HepG2 (cell line): ENCODE results near the gene CENPE. TPM values are rescaled to one million over a fixed set of nuclear protein-coding genes. Genes with fewer than 3 reads are reported as not detected.
A peak's percentile ranks its signal among the peaks of the same experiment; 100 is the strongest.

ENCODE experiments used
- ATAC-seq: fragments of 200-7000 bp; cut with Tn5 transposase; 3 replicates; pipeline ENCODE4 v1.9.1; 2020; ENCODE audit warnings: mild to moderate bottlenecking, moderate library complexity
- BruUV-seq: library from RNA; stranded (reverse); fragments of 400-500 nt; replicated peaks from 2 replicates; lab custom pipeline; 2021; lab: Mats Ljungman, UMichigan
- CTCF ChIA-PET: fragments of 300-600 bp; formaldehyde crosslinking; extraction: SDS; loops from one replicate; lab custom pipeline; 2021; ENCODE audit warnings: low total read pairs, inconsistent platforms, low intra/inter-chr PET ratio; lab: Yijun Ruan, JAX
- POLR2A ChIA-PET: fragments of 350-600 bp; sonication (Branson Sonifier 250); formaldehyde crosslinking; loops from one replicate; lab custom pipeline; 2020; ENCODE audit warnings: antibody characterized with exemption, inconsistent platforms; lab: Yijun Ruan, JAX
- DNase-seq: peaks from one replicate; pipeline ENCODE4 v3.0.0-alpha.2; 2015; ENCODE audit warnings: low spot score
- FAIRE-seq: peaks from 3 replicates; lab custom pipeline; 2011; peaks lifted over from hg19 to GRCh38; lab: Jason Lieb, UNC
- H2AFZ ChIP-seq: one replicate; pipeline ENCODE4 v1.6.1; 2011; ENCODE audit warnings: low read length, inconsistent platforms
- H3K27ac ChIP-seq: fragments of 300-600 bp; 3 replicates; pipeline ENCODE4 v1.8.0; 2011; ENCODE audit warnings: mixed run types, mild to moderate bottlenecking, mixed read lengths, low read length, inconsistent platforms; ENCODE audit not compliant: insufficient read depth; ENCODE audit errors: extremely low read length
- H3K27me3 ChIP-seq, 2 experiments: fragments of 200-600 bp in 1 of 2; 2 replicates in 1 of 2; 3 replicates in 1 of 2; pipeline versions ENCODE4 v1.6.0 to v1.8.0; 2011; ENCODE audit warnings: low read length in 2 of 2, mild to moderate bottlenecking in 2 of 2, moderate library complexity in 2 of 2, inconsistent platforms in 1 of 2; ENCODE audit not compliant: insufficient read depth in 2 of 2, control insufficient read depth in 1 of 2
- H3K36me3 ChIP-seq, 2 experiments: fragments of 200-600 bp in 1 of 2; replicated peaks in 1 of 2; 2 replicates in 1 of 2; 3 replicates in 1 of 2; pipeline versions ENCODE4 v1.5.1 to v1.8.0; 2011; ENCODE audit warnings: low read length in 2 of 2, inconsistent platforms in 1 of 2; ENCODE audit not compliant: insufficient read depth in 2 of 2, control insufficient read depth in 1 of 2
- H3K4me1 ChIP-seq: 2 replicates; pipeline ENCODE4 v1.5.1; 2012; ENCODE audit warnings: low read length, inconsistent platforms; ENCODE audit not compliant: insufficient read depth
- H3K4me2 ChIP-seq: 2 replicates; pipeline ENCODE4 v1.6.0; 2011; ENCODE audit warnings: low read depth, low read length, inconsistent platforms
- H3K4me3 ChIP-seq, 3 experiments: fragments of 200-600 bp in 1 of 3; sonication (generic), shearing (Covaris generic) in 1 of 3; replicated peaks in 1 of 3; 2 replicates each; pipeline ENCODE4 v1.5.1; 2011 to 2016; ENCODE audit warnings: low read length in 3 of 3, inconsistent platforms in 2 of 3, low read depth in 2 of 3, mild to moderate bottlenecking in 2 of 3, control low read depth in 1 of 3, mixed read lengths in 1 of 3; ENCODE audit not compliant: insufficient read depth in 1 of 3
- H3K79me2 ChIP-seq: one replicate; pipeline ENCODE4 v1.6.1; 2011; ENCODE audit warnings: low read length, inconsistent platforms; ENCODE audit not compliant: insufficient read depth
- H3K9ac ChIP-seq: 2 replicates; pipeline ENCODE4 v1.6.0; 2011; ENCODE audit warnings: mild to moderate bottlenecking, low read depth, low read length, inconsistent platforms; ENCODE audit not compliant: insufficient read depth
- H3K9me3 ChIP-seq: 2 replicates; pipeline ENCODE4 v1.5.1; 2012; ENCODE audit warnings: mild to moderate bottlenecking, low read length
- H4K20me1 ChIP-seq: 2 replicates; pipeline ENCODE4 v1.6.0; 2011; ENCODE audit warnings: inconsistent platforms, mild to moderate bottlenecking, low read length, moderate library complexity; ENCODE audit not compliant: insufficient read depth
- GABPB1 ChIP-seq: IDR thresholded peaks from 2 replicates; pipeline ENCODE4 v1.6.1; 2016; ENCODE audit warnings: mild to moderate bottlenecking, missing genetic modification reagents, moderate library complexity, missing compliant biosample characterization
- HNRNPLL ChIP-seq: fragments of 200-400 bp; formaldehyde crosslinking; IDR thresholded peaks from 2 replicates; pipeline ENCODE4 v1.6.1; 2017; ENCODE audit warnings: mild to moderate bottlenecking, low read depth, low read length; ENCODE audit not compliant: poor library complexity, severe bottlenecking
- MAF1 ChIP-seq: sonication (generic); formaldehyde crosslinking; IDR thresholded peaks from 2 replicates; pipeline ENCODE4 v1.5.0; 2020; ENCODE audit warnings: missing genetic modification reagents, borderline replicate concordance
- PHF21A ChIP-seq: sonication (generic); formaldehyde crosslinking; IDR thresholded peaks from 2 replicates; pipeline ENCODE4 v1.5.0; 2020; ENCODE audit warnings: mild to moderate bottlenecking, missing genetic modification reagents
- PHF8 ChIP-seq: sonication (generic); formaldehyde crosslinking; IDR thresholded peaks from 2 replicates; pipeline ENCODE4 v1.5.0; 2020; ENCODE audit warnings: missing genetic modification reagents
- STAG1 ChIP-seq: sonication (generic); formaldehyde crosslinking; IDR thresholded peaks from 2 replicates; pipeline ENCODE4 v1.4.0; 2020; ENCODE audit warnings: missing genetic modification reagents
- ZFP90 ChIP-seq: sonication (generic); formaldehyde crosslinking; IDR thresholded peaks from 2 replicates; pipeline ENCODE4 v1.8.0; 2022; ENCODE audit warnings: missing genetic modification reagents, mild to moderate bottlenecking, inconsistent platforms, borderline replicate concordance
- ZNF17 ChIP-seq: sonication (generic); formaldehyde crosslinking; IDR thresholded peaks from 2 replicates; pipeline ENCODE4 v1.5.0; 2020; ENCODE audit warnings: mild to moderate bottlenecking, missing genetic modification reagents
- ZNF432 ChIP-seq: sonication (generic); formaldehyde crosslinking; IDR thresholded peaks from 2 replicates; pipeline ENCODE4 v1.5.0; 2020; ENCODE audit warnings: missing genetic modification reagents, mild to moderate bottlenecking, borderline replicate concordance
- ZNF567 ChIP-seq: sonication (generic); formaldehyde crosslinking; IDR thresholded peaks from 2 replicates; pipeline ENCODE4 v1.8.1; 2023; ENCODE audit warnings: mild to moderate bottlenecking, missing genetic modification reagents, borderline replicate concordance
- ZNF816 ChIP-seq: sonication (generic); formaldehyde crosslinking; IDR thresholded peaks from 2 replicates; pipeline ENCODE4 v1.8.0; 2022; ENCODE audit warnings: missing genetic modification reagents, mild to moderate bottlenecking, borderline replicate concordance
- ZNF841 ChIP-seq: sonication (generic); formaldehyde crosslinking; IDR thresholded peaks from 2 replicates; pipeline ENCODE4 v1.8.1; 2023; ENCODE audit warnings: missing genetic modification reagents, borderline replicate concordance
- WGBS: methylation state at CpG from one replicate; pipeline ENCODE4 v1.1.6; 2017; ENCODE audit warnings: low lambda C conversion rate; 5-methylcytosine and 5-hydroxymethylcytosine counted together
- in situ Hi-C: cut with HindIII; loops from 2 replicates; pipeline ENCODE4 v1.10.0; 2017; ENCODE audit warnings: low pct_unique_long_range_greater_than_20kb; ENCODE audit not compliant: extremely low pct_ligation_motif_present
- intact Hi-C: fragments of 100-400 bp; cut with micrococcal nuclease; formaldehyde crosslinking; loops from one replicate; pipeline ENCODE4 v1.10.0; 2022; ENCODE audit not compliant: unreplicated experiment
- polyA plus RNA-seq, 8 experiments: library from polyadenylated mRNA; depleted of rRNA in 3 of 8; stranded (reverse) in 7 of 8; unstranded in 1 of 8; fragments of >200 nt; fragmentation: Illumina TruSeq in 4 of 8; extraction: Trizol in 4 of 8; gene quantifications; 2 replicates each; pipeline versions ENCODE4 v1.2.1 to v1.2.3, GENCODE V29; 2011 to 2016; ENCODE audit warnings: low read depth in 4 of 8, missing spikeins in 1 of 8, mixed read lengths in 1 of 8; ENCODE audit not compliant: insufficient read depth in 1 of 8
- total RNA-seq, 5 experiments: library from RNA; depleted of rRNA; stranded (reverse); fragments of >200 nt; fragmentation: Illumina TruSeq; extraction: Trizol; gene quantifications; 2 replicates each; pipeline ENCODE4 v1.2.3, GENCODE V29; 2016; ENCODE audit warnings: low read depth in 1 of 5
- TF ChIP-seq, protein P1 (sequence below): IDR thresholded peaks from 2 replicates; pipeline ENCODE4 v1.6.1; 2016
- TF ChIP-seq, protein P2 (sequence below): sonication (generic); formaldehyde crosslinking; IDR thresholded peaks from 2 replicates; pipeline ENCODE4 v1.5.0; 2020; ENCODE audit warnings: missing genetic modification reagents, mild to moderate bottlenecking, borderline replicate concordance
- TF ChIP-seq, protein P3 (sequence below): sonication (generic); formaldehyde crosslinking; IDR thresholded peaks from 2 replicates; pipeline ENCODE4 v1.5.1; 2020; ENCODE audit warnings: mild to moderate bottlenecking, missing genetic modification reagents
- TF ChIP-seq, protein P4 (sequence below): IDR thresholded peaks from 2 replicates; pipeline ENCODE4 v1.6.1; 2016

The CENPE gene
- total and polyA plus RNA-seq, 2 of the 13 experiments (the other 11 are each of a cell fraction or from before 2014, with no cell fraction given) = 2.1 to 19.8 TPM

DNA sequence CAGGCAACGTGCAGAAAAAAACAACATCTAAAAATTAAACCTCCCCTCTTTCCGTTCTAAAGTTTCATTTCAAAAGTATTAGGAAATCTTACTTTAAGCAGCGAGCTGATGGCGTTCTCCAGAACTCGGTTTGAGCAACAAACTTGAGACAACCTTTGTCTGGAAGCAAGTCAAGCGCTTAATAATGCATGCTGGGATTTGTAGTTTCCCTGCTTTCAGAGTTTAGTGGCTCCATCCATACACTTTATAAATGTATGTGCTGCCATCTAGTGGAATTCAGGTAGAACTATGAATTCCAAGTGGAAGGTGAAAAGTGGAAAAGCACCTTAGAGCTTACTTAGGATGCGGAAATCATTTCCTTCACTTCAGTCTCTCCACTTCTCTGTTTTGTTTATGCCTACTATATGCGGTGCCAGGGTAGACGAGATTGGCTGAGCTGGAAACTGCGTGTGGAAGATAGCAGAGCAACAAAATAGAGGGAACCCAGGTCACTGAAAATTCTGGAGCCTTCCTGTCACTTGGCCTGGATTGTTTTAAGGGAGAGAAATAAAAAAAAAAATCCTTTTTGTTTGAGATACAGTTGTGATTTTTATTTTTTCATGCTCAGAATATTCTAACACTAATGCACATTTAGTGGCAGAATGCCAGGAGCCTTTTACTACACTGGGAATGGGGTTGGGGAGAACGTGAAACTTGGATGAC, 98.3 kb downstream of the CENPE start, which contains the start of gene BDH2:
Gene BDH2 (minus strand): TSS at position 144 of the 702 bp plus-strand sequence. CDS start 3,580 bp downstream, outside the sequence.
- POLR2A ChIA-PET = interaction anchor here (0.7 to 2.9 kb wide), 5 partner anchors 23 to 479 kb away, joined by 3 to 10 read pairs (median 4); partner anchors contain the start of genes CISD2, SLC9B2 and UBE2D3
- BruUV-seq = no TSS peak
- Histone ChIP-seq H3K4me2 (peak within 1 kb of the TSS; percentile 79), H3K4me3 (peak within 1 kb of the TSS; percentile 52 to 70 (median 66)), H2AFZ (peak within 1 kb of the TSS; percentile 87), H3K27me3 (no peaks in the 10 kb centered on the region), H3K9ac (peak within 1 kb of the TSS; percentile 66), H4K20me1 (no peaks in the 10 kb centered on the region), H3K79me2 (no peaks in the 10 kb centered on the region), H3K36me3 (no peaks in the 10 kb centered on the region), H3K9me3 (no peaks in the 10 kb centered on the region), H3K27ac (no peak within 1 kb of the TSS), H3K4me1 (peaks cover 47% of the 10 kb centered on the region)
- intact Hi-C loops (loop anchor here (2.0 to 5.0 kb wide), 5 partner anchors 53 to 1978 kb away; no protein-coding TSS in a partner anchor), in situ Hi-C loops (loop anchor here (5.0 to 10.0 kb wide), 2 partner anchors 478 to 665 kb away; no protein-coding TSS in a partner anchor)
- 4% methylated on average over 11 of the region's 11 CpGs for WGBS
- CTCF ChIA-PET = no interaction called here
- ATAC-seq (peak; percentile 87), FAIRE-seq (peak; percentile 90), DNase-seq (peak; percentile 85)
- TF ChIP-seq, protein P1, sequence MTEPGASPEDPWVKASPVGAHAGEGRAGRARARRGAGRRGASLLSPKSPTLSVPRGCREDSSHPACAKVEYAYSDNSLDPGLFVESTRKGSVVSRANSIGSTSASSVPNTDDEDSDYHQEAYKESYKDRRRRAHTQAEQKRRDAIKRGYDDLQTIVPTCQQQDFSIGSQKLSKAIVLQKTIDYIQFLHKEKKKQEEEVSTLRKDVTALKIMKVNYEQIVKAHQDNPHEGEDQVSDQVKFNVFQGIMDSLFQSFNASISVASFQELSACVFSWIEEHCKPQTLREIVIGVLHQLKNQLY (CRISPR knock-in tag) = no peak
- TF ChIP-seq STAG1 (CRISPR knock-in tag) (peak; percentile 87), ZNF432 (no peak), PHF8 (CRISPR knock-in tag) (0 out of 2 replicates have a peak, but pooled peaks have one; percentile 33), ZNF17 (CRISPR knock-in tag) (no peak), MAF1 (CRISPR knock-in tag) (no peak), ZNF567 (CRISPR knock-in tag) (no peak), ZNF841 (no peak), GABPB1 (CRISPR knock-in tag) (peak; percentile 19; the same call in 1 of the 2 replicates), HNRNPLL (no peak), PHF21A (CRISPR knock-in tag) (no peak), ZFP90 (CRISPR knock-in tag) (no peak), ZNF816 (CRISPR knock-in tag) (no peak)
- TF ChIP-seq, protein P2, sequence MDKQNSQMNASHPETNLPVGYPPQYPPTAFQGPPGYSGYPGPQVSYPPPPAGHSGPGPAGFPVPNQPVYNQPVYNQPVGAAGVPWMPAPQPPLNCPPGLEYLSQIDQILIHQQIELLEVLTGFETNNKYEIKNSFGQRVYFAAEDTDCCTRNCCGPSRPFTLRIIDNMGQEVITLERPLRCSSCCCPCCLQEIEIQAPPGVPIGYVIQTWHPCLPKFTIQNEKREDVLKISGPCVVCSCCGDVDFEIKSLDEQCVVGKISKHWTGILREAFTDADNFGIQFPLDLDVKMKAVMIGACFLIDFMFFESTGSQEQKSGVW (CRISPR knock-in tag) = no peak
- TF ChIP-seq, protein P3, sequence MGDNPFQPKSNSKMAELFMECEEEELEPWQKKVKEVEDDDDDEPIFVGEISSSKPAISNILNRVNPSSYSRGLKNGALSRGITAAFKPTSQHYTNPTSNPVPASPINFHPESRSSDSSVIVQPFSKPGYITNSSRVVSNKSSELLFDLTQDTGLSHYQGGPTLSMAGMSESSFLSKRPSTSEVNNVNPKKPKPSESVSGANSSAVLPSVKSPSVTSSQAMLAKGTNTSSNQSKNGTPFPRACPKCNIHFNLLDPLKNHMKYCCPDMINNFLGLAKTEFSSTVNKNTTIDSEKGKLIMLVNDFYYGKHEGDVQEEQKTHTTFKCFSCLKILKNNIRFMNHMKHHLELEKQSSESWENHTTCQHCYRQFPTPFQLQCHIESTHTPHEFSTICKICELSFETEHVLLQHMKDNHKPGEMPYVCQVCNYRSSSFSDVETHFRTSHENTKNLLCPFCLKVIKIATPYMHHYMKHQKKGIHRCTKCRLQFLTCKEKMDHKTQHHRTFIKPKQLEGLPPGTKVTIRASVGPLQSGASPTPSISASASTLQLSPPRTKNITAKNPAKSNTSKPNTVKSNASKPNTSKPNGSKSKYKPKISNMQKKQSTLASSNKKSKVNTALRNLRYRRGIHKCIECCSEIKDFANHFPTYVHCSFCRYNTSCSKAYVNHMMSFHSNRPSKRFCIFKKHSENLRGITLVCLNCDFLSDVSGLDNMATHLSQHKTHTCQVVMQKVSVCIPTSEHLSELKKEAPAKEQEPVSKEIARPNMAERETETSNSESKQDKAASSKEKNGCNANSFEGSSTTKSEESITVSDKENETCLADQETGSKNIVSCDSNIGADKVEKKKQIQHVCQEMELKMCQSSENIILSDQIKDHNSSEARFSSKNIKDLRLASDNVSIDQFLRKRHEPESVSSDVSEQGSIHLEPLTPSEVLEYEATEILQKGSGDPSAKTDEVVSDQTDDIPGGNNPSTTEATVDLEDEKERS (CRISPR knock-in tag) = no peak
- TF ChIP-seq, protein P4, sequence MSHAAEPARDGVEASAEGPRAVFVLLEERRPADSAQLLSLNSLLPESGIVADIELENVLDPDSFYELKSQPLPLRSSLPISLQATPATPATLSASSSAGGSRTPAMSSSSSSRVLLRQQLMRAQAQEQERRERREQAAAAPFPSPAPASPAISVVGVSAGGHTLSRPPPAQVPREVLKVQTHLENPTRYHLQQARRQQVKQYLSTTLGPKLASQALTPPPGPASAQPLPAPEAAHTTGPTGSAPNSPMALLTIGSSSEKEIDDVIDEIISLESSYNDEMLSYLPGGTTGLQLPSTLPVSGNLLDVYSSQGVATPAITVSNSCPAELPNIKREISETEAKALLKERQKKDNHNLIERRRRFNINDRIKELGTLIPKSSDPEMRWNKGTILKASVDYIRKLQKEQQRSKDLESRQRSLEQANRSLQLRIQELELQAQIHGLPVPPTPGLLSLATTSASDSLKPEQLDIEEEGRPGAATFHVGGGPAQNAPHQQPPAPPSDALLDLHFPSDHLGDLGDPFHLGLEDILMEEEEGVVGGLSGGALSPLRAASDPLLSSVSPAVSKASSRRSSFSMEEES = no peak
